Stimulated activated CD4-positive, alpha-beta T cell treated with anti-CD3 and anti-CD28 coated beads, Interleukin-4, amount 100 ng/mL, for 1 hour (primary cell): Measurements from ENCODE around the gene TAF11L14.

Source experiments
- DNase-seq: peaks from one replicate; pipeline ENCODE4 v3.0.0-alpha.2; 2020

The TAF11L14 gene

GRCh38 chr5:17680737-17681136 is 46.5 kb downstream of the TAF11L14 start:
- DNase-seq = no peak
